ENCODE results near the gene SLC35F1. TPM values are rescaled to one million over a fixed set of nuclear protein-coding genes. Genes with fewer than 3 reads are reported as not detected.

The SLC35F1 gene
- total RNA-seq, 4 donors from 2014 or later: 0.30 to 0.91 (median 0.48) TPM

DNA sequence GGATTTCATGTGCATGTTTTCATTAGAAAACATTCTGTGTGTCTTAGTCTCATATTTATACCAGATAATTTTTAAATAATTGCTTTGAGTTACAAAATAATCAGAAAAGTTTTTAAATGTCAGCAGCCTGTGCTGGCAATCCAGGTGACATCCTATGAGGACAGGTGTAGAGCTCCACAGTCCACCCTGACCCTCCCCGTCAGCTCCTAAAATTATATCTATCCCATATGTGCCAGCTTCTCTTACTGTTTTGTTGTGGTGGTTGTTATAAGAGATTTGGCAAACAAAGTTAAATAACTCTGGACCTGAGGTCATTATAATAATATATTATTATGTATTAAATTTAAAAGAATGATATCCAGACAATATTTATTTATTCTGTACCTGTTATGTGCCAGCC is 387.8 kb downstream of the SLC35F1 start:
- H3K4me3 ChIP-seq (ENCODE audit: low read depth, poor library complexity, severe bottlenecking): no peak overlapping the region
- TF ChIP-seq, protein P1, sequence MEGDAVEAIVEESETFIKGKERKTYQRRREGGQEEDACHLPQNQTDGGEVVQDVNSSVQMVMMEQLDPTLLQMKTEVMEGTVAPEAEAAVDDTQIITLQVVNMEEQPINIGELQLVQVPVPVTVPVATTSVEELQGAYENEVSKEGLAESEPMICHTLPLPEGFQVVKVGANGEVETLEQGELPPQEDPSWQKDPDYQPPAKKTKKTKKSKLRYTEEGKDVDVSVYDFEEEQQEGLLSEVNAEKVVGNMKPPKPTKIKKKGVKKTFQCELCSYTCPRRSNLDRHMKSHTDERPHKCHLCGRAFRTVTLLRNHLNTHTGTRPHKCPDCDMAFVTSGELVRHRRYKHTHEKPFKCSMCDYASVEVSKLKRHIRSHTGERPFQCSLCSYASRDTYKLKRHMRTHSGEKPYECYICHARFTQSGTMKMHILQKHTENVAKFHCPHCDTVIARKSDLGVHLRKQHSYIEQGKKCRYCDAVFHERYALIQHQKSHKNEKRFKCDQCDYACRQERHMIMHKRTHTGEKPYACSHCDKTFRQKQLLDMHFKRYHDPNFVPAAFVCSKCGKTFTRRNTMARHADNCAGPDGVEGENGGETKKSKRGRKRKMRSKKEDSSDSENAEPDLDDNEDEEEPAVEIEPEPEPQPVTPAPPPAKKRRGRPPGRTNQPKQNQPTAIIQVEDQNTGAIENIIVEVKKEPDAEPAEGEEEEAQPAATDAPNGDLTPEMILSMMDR (IDR thresholded peaks at IDR 0.05): no peak
- TF ChIP-seq POLR2A (IDR thresholded peaks at IDR 0.05): no peak
- no peak for DNase-seq (ENCODE audit: low spot score in 2 of 2)
- intact Hi-C loops (cut with DNase I; ENCODE audit: low total_unique reads): no loop called here
- WGBS, 2 donors: 62 to 68% methylated on average over 1 of the region's 1 CpG

DNA sequence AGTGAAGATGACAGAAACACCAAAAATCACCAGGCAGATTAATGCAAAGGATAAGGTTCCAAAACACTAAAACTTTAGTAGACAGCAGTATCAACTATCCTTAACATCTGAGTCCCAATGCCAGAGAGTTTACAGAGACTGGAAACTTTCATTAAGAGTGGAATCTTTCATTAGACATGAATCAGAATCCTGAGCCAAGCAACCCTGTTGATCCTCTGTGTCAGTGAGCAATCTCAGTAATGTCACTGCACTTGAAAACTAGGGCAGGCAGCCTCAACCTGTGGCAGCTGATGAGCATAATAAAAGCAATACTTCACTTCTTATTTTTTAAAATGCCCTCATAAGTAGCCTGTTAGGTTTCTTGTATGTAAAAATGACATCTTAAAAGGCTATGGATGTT is 388.3 kb downstream of the SLC35F1 start:
- no peak overlapping the region for H3K4me3 ChIP-seq (ENCODE audit: low read depth, poor library complexity, severe bottlenecking)
- TF ChIP-seq, protein P1 (IDR thresholded peaks at IDR 0.05): no peak
- TF ChIP-seq POLR2A (IDR thresholded peaks at IDR 0.05): no peak
- DNase-seq (ENCODE audit: low spot score in 2 of 2): no peak

DNA sequence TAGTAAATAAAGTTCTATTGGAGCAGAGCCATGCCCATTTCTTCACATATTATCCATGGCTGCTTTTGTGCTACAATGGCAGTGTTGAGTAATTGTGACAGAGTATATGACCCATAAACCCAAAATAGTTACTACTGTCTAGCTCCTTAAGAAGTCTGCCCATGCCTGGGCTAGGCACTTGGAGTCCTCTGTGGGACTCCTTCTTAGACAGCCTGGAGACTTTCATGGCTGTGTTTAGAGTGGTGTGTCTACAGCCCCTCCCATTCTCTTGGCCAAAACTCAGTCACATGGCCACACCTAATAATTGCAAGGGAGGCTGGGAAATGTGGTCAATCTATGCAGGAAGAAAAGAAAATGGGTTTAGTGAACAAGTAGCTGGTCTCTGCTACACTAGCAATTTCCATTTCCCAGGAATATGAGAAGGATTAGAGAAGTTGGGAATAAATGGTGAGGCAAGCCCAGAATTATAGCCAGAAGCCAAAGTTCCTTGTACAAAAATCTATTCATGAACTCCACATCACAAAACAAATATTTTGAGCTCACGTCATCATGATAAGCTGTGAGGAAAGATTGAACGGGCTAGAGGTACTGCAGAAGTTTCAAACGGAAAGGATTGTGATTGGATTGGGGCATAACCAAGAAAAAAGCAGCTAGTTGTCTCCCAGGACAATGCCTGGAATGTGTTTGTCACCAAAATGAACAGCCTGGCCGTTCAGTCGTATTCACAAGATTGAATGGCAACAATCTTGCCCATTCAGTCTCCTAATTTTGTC is 389.3 kb downstream of the SLC35F1 start:
- intact Hi-C loops (cut with DNase I; ENCODE audit: low total_unique reads): no loop called here
- 82 to 89% methylated on average over 5 of the region's 5 CpGs for WGBS, 2 donors
- no peak overlapping the region for H3K4me3 ChIP-seq (ENCODE audit: low read depth, poor library complexity, severe bottlenecking)
- no peak for DNase-seq (ENCODE audit: low spot score in 2 of 2)
- TF ChIP-seq POLR2A (IDR thresholded peaks at IDR 0.05): no peak
- TF ChIP-seq, protein P1 (IDR thresholded peaks at IDR 0.05): no peak

More for the DNA sequence above, 388.3 kb downstream of the SLC35F1 start:
- intact Hi-C loops (cut with DNase I; ENCODE audit: low total_unique reads): no loop called here

DNA sequence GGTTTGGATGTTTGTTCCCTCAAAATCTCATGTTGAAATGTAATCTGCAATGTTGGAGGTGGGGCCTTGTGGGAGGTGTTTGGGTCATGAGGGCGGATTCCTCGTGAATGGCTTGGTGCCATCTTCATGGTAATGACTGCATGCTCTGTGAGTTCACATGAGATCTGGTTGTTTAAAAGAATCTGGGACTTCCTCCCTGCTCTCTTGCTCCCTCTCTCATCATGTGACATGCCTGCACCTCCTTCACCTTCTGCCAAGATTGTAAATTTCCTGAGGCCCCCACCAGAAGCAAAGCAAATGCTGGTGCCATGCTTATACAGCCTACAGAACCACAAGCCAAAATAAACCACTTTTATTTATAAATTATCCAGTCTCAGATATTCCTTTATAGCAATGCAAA is 390.8 kb downstream of the SLC35F1 start:
- H3K4me3 ChIP-seq (ENCODE audit: low read depth, poor library complexity, severe bottlenecking): no peak overlapping the region
- intact Hi-C loops (cut with DNase I; ENCODE audit: low total_unique reads): no loop called here
- no peak for TF ChIP-seq POLR2A (IDR thresholded peaks at IDR 0.05)
- TF ChIP-seq, protein P1 (IDR thresholded peaks at IDR 0.05): no peak
- no peak for DNase-seq (ENCODE audit: low spot score in 2 of 2)
- 76 to 79% methylated on average over 2 of the region's 2 CpGs for WGBS, 2 donors

DNA sequence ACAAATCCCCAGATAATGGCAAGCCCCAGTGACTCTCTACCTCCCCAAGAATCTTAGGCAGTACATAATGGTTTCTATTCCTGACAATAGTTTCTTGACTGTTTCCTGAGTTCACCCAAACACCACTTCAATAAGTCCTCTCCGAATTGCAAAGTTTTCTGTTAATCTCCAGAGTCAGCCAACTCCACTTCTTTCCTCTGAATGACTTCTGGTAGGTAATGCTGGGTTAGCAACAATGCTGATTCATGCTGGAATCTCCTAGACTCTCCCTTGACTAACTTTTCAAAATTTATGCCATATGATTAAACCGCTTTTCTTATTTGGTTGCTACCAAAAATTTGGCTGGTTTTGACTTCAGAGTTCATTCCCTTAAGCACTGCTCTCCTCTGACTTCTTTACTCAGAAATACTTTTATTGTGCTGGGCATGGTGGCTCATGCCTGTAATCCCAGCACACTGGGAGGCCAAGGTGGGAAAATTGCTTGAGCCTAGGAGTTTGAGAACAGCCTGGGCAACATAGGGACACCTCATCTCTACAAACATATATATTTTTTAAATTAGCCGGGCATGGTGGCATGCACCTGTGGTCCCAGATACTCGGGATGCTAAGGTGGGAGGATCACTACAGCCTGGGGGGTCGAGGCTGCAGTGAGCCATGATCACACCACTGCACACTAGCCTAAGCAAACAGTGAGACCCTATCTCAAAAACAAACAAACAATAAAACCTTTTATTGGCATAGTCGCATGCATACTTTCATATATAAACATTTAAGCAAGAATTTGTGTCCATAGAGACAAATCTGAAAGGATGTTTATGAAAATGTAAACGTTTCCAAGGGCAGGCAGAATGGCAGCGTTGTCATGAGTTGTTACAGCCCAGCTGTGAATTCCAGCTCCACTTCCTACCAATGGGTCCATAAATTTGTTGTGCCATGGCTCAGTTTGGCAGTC is 391.7 kb downstream of the SLC35F1 start:
- intact Hi-C loops (cut with DNase I; ENCODE audit: low total_unique reads): no loop called here

More for the DNA sequence above, 391.7 kb downstream of the SLC35F1 start:
- 72 to 78% methylated on average over 8 of the region's 8 CpGs for WGBS, 2 donors
- DNase-seq (ENCODE audit: low spot score in 2 of 2): no peak
- no peak for TF ChIP-seq POLR2A (IDR thresholded peaks at IDR 0.05)
- TF ChIP-seq, protein P1 (IDR thresholded peaks at IDR 0.05): no peak
- no peak overlapping the region for H3K4me3 ChIP-seq (ENCODE audit: low read depth, poor library complexity, severe bottlenecking)

All from lower leg skin (tissue), 4 donors.